ACC112 (cell line): ENCODE results near the gene AGAP1.

ENCODE experiments used
- H2AFZ ChIP-seq: fragments of 200-600 bp; sonication (generic); one replicate; pipeline ENCODE4 v1.6.0; 2017; ENCODE audit warnings: antibody characterized with exemption, low read length; ENCODE audit not compliant: unreplicated experiment
- H3K27ac ChIP-seq: fragments of 200-600 bp; sonication (generic); 2 replicates; pipeline ENCODE4 v1.5.1; 2014; ENCODE audit warnings: low read depth, mild to moderate bottlenecking, antibody characterized with exemption, low read length, moderate library complexity
- H3K27me3 ChIP-seq: fragments of 200-600 bp; sonication (generic); 2 replicates; pipeline ENCODE4 v1.6.1; 2014; ENCODE audit warnings: mild to moderate bottlenecking, antibody characterized with exemption, low read length, moderate library complexity, mixed read lengths; ENCODE audit not compliant: insufficient read depth
- H3K36me3 ChIP-seq: fragments of 200-600 bp; sonication (generic); 2 replicates; pipeline ENCODE4 v1.6.1; 2016; ENCODE audit warnings: mild to moderate bottlenecking, antibody characterized with exemption, low read length, moderate library complexity, mixed read lengths; ENCODE audit not compliant: insufficient read depth
- H3K4me1 ChIP-seq: fragments of 200-600 bp; sonication (generic); one replicate; pipeline ENCODE4 v1.6.1; 2016; ENCODE audit warnings: low read length, mixed read lengths; ENCODE audit not compliant: insufficient read depth, unreplicated experiment, control insufficient read depth
- H3K4me3 ChIP-seq: fragments of 200-600 bp; sonication (generic); 2 replicates; pipeline ENCODE4 v1.5.1; 2014; ENCODE audit warnings: mild to moderate bottlenecking, low read depth, low read length
- H3K79me2 ChIP-seq: fragments of 200-600 bp; sonication (generic); one replicate; pipeline ENCODE4 v1.6.0; 2016; ENCODE audit warnings: low read length; ENCODE audit not compliant: control insufficient read depth, unreplicated experiment, insufficient read depth

The AGAP1 gene

DNA sequence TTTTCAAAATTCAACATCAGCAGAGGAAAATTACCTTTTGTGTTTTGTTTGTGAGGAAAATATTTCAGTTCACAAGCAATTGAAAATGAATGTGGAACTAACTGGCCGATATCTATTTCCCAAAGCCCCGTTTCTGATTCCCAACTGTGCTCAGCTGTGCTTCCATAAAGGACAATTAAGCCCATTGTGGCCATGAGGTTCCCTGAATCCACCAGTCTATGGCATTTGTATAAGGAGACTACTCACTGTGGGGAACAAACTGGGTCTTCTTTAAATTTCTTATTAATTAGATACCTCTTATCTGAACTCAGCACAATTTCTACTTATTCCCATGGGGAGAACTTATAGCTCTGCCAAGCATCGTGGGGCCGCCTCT lies 31.4 kb upstream of the AGAP1 start:
- Histone ChIP-seq H3K27me3 (no peaks in the 10 kb centered on the region), H3K4me3 (no peak overlapping the region), H3K36me3 (no peaks in the 10 kb centered on the region), H3K4me1 (peaks cover 4% of the 10 kb centered on the region), H2AFZ (no peak overlapping the region), H3K79me2 (no peaks in the 10 kb centered on the region), H3K27ac (no peak overlapping the region)

DNA sequence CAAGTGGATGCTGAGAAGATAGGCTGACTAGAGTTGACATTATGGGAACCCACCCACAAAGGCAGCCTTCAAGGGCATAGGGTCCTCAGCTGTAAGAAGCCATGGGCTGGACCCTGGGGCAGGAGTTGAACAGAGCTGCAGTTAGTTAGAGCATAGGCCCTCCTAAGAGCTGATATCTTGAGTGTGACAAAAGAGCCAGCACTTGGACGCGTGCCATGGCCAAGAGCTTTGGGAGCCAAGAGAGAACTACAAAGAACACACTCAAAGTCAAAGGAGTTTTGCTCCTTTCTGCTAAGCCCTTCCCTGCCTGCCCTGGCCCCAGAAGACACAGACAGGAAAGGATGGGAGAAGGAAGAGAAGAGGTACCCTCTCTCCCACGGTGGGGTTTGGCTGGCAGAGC lies 29.9 kb upstream of the AGAP1 start:
- Histone ChIP-seq H3K79me2 (no peaks in the 10 kb centered on the region), H3K27me3 (no peaks in the 10 kb centered on the region), H3K4me1 (peaks cover 16% of the 10 kb centered on the region), H3K36me3 (no peaks in the 10 kb centered on the region), H2AFZ (no peak overlapping the region), H3K27ac (no peak overlapping the region), H3K4me3 (no peak overlapping the region)

DNA sequence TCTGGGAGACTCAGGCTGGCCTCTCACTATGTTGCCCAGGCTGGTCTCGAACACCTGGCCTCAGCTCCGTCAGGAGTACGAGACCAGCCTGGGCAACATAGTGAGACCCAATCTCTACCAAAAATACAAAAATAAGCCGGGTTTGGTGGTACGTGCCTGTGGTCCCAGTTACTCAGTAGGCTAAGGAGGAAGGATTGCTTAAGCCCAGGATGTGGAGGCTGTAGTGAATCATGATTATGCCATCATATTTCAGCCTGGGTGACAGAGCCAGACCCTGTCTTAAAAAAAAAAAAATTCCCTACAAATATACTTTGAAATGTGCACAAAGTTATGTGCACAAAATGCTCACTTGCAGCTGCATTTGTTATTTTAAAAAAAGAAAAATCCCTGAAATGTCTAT lies 26.3 kb upstream of the AGAP1 start:
- Histone ChIP-seq H3K79me2 (no peaks in the 10 kb centered on the region), H2AFZ (no peak overlapping the region), H3K27ac (peak overlapping the region; percentile 79), H3K36me3 (no peaks in the 10 kb centered on the region), H3K27me3 (no peaks in the 10 kb centered on the region), H3K4me1 (peaks cover 22% of the 10 kb centered on the region), H3K4me3 (no peak overlapping the region)

DNA sequence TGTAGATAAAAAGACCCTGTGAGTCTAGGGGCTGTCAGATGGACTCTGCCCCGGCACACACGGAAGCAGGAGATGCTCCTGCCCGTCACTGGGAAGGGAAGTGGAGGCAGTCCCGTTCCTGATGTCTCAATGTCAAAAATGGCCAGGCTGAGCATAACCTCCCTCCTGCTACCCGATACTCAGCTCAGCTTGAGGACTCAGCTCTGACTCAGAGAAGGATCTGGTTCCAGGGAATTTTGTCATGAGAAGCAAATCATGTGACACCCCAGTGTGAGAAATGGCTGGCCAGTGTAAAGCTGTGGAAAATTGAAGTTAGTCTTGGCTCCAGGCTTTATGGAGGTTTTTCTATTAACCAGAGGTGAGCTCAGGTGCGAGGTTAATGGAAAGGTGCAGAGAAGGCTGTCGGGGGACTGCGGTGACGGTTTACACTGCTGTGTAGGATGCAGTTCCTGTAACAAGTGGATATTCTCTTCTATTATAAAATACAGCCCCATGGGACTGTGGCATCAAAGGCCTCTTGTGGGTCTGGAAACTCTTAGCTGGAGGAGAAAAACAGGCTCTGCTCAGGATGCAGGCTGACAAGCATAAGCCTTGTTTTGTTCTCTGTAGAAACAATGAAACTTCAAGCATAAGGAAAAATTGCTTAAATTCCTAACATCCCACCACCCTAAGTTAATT lies 24.7 kb upstream of the AGAP1 start:
- no peaks in the 10 kb centered on the region for H3K36me3 ChIP-seq
- peak overlapping the region; percentile 65 for H3K4me3 ChIP-seq
- no peaks in the 10 kb centered on the region; the same call in 1 of the 2 replicates for H3K27me3 ChIP-seq
- no peaks in the 10 kb centered on the region for H3K79me2 ChIP-seq
- peak overlapping the region; percentile 79 for H3K27ac ChIP-seq
- H2AFZ ChIP-seq, result peak overlapping the region; percentile 37
- H3K4me1 ChIP-seq, result peaks cover 22% of the 10 kb centered on the region

DNA sequence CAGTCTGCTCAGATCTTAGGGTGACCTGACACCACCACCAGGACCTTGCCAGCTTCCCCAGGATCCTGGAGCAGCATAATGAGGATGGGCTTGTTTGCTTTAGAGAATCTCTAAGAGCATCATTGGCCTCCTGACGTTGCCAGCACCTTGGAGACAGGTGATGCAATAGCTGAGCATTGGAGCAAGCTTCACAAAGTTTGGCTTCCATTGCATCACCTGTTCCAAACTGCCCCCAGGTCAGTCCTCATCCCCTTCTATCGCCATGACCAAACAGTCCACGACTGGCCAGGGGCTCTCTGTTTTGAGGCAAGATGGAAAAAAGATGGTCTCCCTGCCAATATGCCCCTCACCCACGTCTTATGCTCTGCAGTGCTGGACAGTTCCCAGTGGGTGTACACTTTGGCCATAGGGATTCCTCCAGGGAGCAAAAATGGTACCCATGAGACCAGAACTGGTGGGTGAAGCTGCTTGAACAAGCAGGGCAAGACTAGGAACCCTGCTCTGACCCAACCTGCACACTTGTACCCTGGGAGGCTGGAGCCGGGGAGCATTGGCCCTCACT lies 22.6 kb upstream of the AGAP1 start:
- H3K4me1 ChIP-seq, result peaks cover 22% of the 10 kb centered on the region
- no peaks in the 10 kb centered on the region for H3K79me2 ChIP-seq
- H3K36me3 ChIP-seq, result no peaks in the 10 kb centered on the region
- no peak overlapping the region for H3K4me3 ChIP-seq
- no peaks in the 10 kb centered on the region; the same call in 1 of the 2 replicates for H3K27me3 ChIP-seq
- no peak overlapping the region for H3K27ac ChIP-seq
- no peak overlapping the region for H2AFZ ChIP-seq

DNA sequence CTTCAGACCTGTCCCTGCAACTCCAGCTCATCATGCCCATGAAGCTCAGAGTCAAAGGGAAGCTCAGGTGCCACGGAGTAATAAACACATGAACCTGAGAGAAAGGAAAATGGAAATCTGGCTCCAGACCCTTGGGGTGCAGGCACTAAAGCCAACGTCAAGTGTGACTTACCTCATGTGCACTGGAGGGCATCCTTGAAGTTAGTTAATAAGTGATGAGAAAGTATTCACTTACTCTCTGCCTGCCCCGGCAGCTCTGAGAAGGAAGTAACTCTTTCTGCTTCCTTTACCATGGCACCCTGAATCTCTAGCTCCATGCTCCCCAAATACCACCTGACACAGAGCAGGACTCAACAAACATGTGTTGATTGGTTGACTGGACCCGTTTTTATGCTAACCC lies 21.4 kb upstream of the AGAP1 start:
- Histone ChIP-seq H3K4me1 (peaks cover 18% of the 10 kb centered on the region), H3K79me2 (no peaks in the 10 kb centered on the region), H3K36me3 (no peaks in the 10 kb centered on the region), H3K27me3 (no peaks in the 10 kb centered on the region; the same call in 1 of the 2 replicates), H2AFZ (no peak overlapping the region), H3K4me3 (no peak overlapping the region), H3K27ac (no peak overlapping the region)

DNA sequence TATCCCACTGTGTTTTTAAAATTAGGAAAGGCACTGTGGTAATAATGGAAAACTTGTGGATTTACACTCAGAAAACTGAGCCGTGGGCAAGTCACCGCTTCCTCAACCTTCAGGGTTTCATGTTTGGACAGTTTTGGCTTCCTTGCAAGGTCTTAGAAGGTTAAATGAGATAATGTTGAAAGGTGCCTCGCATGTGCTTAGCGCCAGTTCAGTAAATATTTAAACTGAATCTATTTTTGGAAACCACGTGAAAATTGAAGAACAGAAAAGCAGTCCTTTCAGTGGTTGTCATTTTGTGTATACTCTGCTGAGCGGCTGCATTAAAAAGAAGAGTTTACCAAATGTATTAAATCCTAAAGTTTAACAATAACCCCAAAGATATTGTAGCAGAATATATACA lies 15.2 kb upstream of the AGAP1 start:
- Histone ChIP-seq H2AFZ (no peak overlapping the region), H3K36me3 (no peaks in the 10 kb centered on the region), H3K79me2 (no peaks in the 10 kb centered on the region), H3K27ac (no peak overlapping the region), H3K4me1 (no peaks in the 10 kb centered on the region), H3K4me3 (no peak overlapping the region), H3K27me3 (no peaks in the 10 kb centered on the region)

DNA sequence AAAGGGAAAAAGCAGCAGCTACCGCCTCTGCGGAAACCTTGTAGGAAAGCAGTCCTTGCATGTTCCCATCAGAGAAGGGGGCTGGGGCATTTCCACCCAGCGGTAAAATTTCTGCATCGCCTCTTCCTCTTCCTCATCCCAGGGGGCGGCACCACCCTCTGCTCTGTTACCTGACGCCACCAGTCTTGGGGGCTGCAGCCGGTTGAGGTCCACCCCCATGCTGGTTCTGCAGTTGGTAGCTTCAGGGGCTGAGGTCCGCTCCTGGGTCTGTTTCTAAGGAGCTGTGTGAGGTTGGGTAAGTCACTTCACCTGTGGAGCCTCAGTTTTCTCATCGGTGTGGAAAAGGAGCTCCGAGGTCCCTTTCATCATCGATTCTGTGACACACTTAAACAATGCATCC lies 14.2 kb upstream of the AGAP1 start:
- Histone ChIP-seq H3K36me3 (no peaks in the 10 kb centered on the region), H3K27me3 (no peaks in the 10 kb centered on the region), H3K79me2 (no peaks in the 10 kb centered on the region), H3K4me3 (no peak overlapping the region), H3K4me1 (no peaks in the 10 kb centered on the region), H3K27ac (no peak overlapping the region), H2AFZ (no peak overlapping the region)

DNA sequence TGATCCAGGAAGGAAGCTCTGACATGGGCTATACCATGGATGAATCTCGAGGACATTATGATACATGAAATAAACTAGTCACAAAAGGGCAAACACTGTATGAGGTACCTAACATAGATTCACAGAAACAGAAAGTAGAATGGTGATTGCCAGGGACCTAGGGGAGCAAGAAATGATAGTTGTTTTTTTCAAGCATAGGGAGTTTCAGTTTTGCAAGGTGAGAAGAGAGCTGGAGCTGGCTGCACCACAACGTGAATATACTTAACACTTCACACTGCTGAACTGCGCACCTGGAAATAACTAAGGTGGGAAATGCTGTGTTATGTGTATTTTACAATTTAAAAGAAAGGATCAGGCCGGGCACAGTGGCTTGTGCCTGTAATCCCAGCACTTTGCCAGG lies 13.2 kb upstream of the AGAP1 start:
- no peaks in the 10 kb centered on the region for H3K79me2 ChIP-seq
- H2AFZ ChIP-seq, result no peak overlapping the region
- no peak overlapping the region for H3K27ac ChIP-seq
- H3K4me1 ChIP-seq, result no peaks in the 10 kb centered on the region
- H3K27me3 ChIP-seq, result no peaks in the 10 kb centered on the region
- H3K4me3 ChIP-seq, result no peak overlapping the region
- no peaks in the 10 kb centered on the region for H3K36me3 ChIP-seq

DNA sequence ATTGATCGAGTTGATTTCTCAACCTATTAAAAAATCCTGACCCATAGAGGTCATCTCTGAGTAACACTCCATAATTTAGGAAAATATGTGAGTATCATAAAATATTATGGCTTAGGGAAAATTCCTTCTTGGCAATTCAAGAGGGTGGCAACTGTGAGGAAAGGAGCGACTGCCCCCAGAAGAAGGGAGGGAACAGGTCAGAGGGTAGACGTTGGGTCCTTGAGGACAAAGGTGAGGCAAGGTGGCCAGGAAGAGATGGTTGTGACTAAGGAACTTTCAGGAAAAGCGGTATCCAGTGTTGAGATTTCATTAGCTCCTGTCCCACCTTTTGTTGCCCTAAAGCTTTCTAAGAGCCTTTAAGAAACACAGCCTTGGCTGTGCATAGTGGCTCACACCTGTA lies 10.5 kb upstream of the AGAP1 start:
- Histone ChIP-seq H3K27me3 (peaks cover 4% of the 10 kb centered on the region; the same call in 1 of the 2 replicates), H2AFZ (no peak overlapping the region), H3K4me1 (no peaks in the 10 kb centered on the region), H3K27ac (no peak overlapping the region), H3K36me3 (no peaks in the 10 kb centered on the region), H3K79me2 (no peaks in the 10 kb centered on the region), H3K4me3 (no peak overlapping the region)

DNA sequence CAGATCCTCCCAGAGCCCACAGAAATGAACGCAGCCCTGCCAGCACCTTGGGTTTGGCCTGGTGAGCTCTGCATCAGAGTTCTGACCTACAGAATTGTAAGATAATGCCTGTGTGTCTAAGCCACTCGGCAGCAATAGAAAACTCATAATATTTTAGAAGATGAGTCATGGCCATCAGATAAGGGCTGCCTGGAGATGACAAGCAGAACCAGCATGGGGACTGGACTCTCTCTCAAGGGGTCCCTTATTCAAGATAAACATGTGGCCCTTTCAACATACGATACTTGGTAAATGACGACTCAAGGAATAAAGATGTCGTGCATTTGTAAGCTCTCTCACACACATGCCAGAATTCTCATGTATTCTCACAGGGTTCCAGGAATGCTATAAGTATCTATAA lies 8.5 kb upstream of the AGAP1 start:
- no peak overlapping the region for H2AFZ ChIP-seq
- no peaks in the 10 kb centered on the region for H3K4me1 ChIP-seq
- H3K27ac ChIP-seq, result no peak overlapping the region

More for the DNA sequence above, 8.5 kb upstream of the AGAP1 start:
- Histone ChIP-seq H3K4me3 (no peak overlapping the region), H3K27me3 (peaks cover 4% of the 10 kb centered on the region; the same call in 1 of the 2 replicates), H3K79me2 (no peaks in the 10 kb centered on the region), H3K36me3 (no peaks in the 10 kb centered on the region)
